ENCODE measurements around the gene SLC8A3.
"Not testable (repeated sequence)": the region's sequence is repeated elsewhere in the genome, so short reads cannot be mapped to it uniquely, and the experiment has no call there.

- not testable (repeated sequence) for TF ChIP-seq POLR2A (IDR thresholded peaks at IDR 0.05; ENCODE audit: low read depth, low read length); POLR2AphosphoS5 (IDR thresholded peaks at IDR 0.05; ENCODE audit: low read depth, low read length); TAF1 (IDR thresholded peaks at IDR 0.05; ENCODE audit: borderline replicate concordance, low read depth, low read length)
Observed at GRCh38 chr14:70231756-70232544, 43.2 kb upstream of the SLC8A3 start.

Data from GM12892 (cell line).